LNCaP clone FGC (cell line): Measurements from ENCODE around the gene CSPG4.
A peak's percentile ranks its signal among the peaks of the same experiment; 100 is the strongest.

Experiments
- DNase-seq: peaks from one replicate; pipeline ENCODE4 v3.0.0-alpha.2; 2011; ENCODE audit warnings: low read depth
- H3K4me3 ChIP-seq: 2 replicates; pipeline ENCODE4 v1.5.1; 2011; ENCODE audit warnings: mild to moderate bottlenecking, low read depth, low read length, control low read depth
- TF ChIP-seq, protein P1 (sequence below): IDR thresholded peaks from 2 replicates; pipeline ENCODE4 v1.5.1; 2012; ENCODE audit warnings: mild to moderate bottlenecking; ENCODE audit not compliant: control insufficient read depth, insufficient read depth; ENCODE audit errors: extremely low read depth

CSPG4 gene

GRCh38 chr15:75727851-75728715, 15.4 kb upstream of the CSPG4 start:
- DNase-seq = no peak
- H3K4me3 ChIP-seq = no peak overlapping the region
- TF ChIP-seq, protein P1, sequence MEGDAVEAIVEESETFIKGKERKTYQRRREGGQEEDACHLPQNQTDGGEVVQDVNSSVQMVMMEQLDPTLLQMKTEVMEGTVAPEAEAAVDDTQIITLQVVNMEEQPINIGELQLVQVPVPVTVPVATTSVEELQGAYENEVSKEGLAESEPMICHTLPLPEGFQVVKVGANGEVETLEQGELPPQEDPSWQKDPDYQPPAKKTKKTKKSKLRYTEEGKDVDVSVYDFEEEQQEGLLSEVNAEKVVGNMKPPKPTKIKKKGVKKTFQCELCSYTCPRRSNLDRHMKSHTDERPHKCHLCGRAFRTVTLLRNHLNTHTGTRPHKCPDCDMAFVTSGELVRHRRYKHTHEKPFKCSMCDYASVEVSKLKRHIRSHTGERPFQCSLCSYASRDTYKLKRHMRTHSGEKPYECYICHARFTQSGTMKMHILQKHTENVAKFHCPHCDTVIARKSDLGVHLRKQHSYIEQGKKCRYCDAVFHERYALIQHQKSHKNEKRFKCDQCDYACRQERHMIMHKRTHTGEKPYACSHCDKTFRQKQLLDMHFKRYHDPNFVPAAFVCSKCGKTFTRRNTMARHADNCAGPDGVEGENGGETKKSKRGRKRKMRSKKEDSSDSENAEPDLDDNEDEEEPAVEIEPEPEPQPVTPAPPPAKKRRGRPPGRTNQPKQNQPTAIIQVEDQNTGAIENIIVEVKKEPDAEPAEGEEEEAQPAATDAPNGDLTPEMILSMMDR = peak; percentile 80

DNA sequence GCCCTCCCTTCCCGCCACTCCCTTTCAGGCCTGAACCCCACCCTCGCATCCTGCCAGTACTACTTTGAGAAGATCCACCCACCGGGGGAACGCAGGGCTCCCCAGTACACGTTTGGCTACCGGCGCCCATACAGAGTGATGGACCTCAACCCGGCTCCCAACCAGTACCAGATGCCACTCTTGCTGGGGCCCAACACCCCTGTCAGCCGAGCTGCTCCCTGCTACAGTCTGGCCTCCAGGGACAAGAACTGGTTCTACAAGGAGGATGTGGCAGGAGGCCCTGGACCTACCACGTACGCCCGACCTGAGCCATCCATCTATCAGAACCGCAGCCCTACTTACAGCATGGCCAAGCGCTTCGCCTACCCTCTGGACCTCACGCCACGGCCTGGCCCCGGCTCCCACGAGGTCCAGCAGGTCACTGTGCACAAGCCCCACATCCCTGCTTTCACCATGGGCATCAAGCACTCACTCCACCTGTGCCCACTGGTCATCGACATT, 14.4 kb upstream of the CSPG4 start:
- DNase-seq = no peak
- TF ChIP-seq, protein P1 = no peak
- H3K4me3 ChIP-seq = no peak overlapping the region

- no peak overlapping the region for H3K4me3 ChIP-seq
- TF ChIP-seq, protein P1 = no peak
- DNase-seq = no peak
These were observed 13.3 kb upstream of the CSPG4 start for GRCh38 chr15:75725719-75726607.

GRCh38 chr15:75725006-75725718, 12.5 kb upstream of the CSPG4 start:
- H3K4me3 ChIP-seq = no peak overlapping the region
- TF ChIP-seq, protein P1 = no peak
- DNase-seq = no peak

DNA sequence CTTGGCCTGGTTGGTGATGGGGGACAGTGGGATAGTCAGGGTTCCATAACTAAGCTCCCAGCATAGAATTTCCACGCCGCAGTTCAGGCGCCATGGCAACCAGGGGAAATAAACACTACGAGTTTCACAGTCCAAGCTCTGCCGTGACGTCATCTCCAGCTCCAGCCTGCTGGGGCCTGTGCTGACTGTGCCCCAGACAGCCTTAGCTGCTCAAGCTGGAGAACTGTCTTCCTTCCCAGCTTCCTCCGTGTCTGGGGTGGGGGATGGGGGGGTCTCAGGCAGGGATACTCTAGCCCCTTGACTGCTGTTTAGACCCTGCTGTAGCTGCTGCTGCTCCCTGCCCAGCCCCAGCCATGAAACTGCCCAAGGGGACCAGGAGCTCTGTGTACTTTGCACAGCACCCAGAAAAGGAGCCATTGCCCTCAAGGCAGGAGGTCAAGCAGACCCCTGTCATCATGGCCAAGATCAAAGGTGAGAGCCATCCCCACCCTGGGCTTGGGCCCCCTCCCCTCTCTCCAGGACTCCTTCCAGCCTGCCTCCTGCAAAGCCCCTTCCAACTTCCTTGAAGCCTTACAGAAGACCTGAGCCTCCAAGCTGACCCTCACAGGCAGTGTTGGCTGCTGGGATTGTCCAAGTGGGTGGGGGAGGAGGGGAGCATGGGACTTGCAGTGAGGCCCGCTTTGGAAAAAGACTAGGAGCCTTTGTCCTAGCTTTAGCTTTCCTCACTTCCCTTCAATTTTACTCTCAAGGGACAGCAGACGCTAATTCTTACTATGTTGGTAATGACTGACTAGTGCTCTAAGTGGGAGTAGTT, 11.4 kb upstream of the CSPG4 start:
- TF ChIP-seq, protein P1 = no peak
- peak; percentile 15 for DNase-seq
- H3K4me3 ChIP-seq = no peak overlapping the region

DNA sequence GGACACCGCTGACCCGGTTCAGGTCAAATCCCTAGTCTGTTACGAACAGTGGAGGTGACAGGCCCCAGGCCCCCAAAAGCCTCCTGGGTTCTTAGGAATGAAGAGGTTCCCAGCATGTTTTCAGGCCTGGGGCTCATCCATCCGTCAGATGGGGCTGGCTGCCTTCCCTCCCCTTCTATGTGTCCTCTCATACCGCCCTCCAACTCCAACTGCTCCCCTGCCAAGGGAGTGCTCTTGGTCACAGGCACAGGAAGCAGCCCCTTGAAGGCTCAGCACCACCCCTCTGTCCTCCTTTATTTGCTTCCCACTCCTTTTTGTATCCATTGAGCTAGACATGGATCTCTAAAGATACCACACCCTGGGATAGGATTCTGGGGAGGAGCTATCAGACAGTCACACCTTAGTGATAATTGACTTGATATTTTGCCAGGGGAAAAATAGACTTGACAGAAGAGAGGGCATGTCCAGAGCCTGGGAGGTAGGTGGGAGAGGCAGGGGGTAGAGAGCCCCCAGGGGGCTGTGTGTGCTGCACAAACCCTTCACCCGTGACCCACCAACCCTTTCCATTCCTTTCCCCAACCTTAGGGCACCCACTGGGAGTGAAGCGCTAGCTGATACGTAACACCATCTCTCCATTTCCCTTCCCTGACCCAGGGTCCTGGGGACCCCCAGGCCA, 10.7 kb upstream of the CSPG4 start:
- H3K4me3 ChIP-seq = no peak overlapping the region
- DNase-seq = no peak
- TF ChIP-seq, protein P1 = no peak
